ENCODE data around the gene CXCL5.

DNA sequence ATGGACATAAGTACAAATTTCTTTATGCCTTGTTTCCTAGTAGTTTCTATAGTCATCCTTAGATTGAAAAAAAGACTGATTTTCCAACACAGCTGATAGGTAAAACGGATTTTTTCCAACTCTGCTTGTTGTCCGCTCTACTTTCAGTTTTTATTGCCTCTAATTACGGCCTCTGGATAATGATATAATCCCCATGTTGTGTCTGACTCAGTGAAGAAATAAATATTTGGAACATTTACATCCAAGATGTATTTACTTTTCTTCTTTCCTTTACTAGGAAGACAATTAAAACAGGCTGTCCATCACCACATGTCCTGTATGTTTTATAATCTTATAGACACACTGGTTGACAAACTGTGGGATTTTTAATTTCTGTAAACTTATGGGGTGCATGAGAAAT lies 46.8 kb upstream of the CXCL5 start:
- TF ChIP-seq, protein P1, sequence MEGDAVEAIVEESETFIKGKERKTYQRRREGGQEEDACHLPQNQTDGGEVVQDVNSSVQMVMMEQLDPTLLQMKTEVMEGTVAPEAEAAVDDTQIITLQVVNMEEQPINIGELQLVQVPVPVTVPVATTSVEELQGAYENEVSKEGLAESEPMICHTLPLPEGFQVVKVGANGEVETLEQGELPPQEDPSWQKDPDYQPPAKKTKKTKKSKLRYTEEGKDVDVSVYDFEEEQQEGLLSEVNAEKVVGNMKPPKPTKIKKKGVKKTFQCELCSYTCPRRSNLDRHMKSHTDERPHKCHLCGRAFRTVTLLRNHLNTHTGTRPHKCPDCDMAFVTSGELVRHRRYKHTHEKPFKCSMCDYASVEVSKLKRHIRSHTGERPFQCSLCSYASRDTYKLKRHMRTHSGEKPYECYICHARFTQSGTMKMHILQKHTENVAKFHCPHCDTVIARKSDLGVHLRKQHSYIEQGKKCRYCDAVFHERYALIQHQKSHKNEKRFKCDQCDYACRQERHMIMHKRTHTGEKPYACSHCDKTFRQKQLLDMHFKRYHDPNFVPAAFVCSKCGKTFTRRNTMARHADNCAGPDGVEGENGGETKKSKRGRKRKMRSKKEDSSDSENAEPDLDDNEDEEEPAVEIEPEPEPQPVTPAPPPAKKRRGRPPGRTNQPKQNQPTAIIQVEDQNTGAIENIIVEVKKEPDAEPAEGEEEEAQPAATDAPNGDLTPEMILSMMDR (conservative IDR thresholded peaks at IDR 0.05), result no peak
- no peak for TF ChIP-seq ZFX (IDR thresholded peaks at IDR 0.05)

All from C4-2B (cell line).